Thoracic aorta (tissue), 2 donors: ENCODE results near the gene TMEM263. TPM values are rescaled to one million over a fixed set of nuclear protein-coding genes. Genes with fewer than 3 reads are reported as not detected.

Experiments used
- ATAC-seq: fragments of 150-250 bp; one replicate; pipeline ENCODE4 v1.8.0; 2017; ENCODE audit warnings: low read depth; ENCODE audit not compliant: insufficient number of reproducible peaks, low FRiP score
- DNase-seq: peaks from one replicate; pipeline ENCODE4 v3.0.0-alpha.2; 2020; ENCODE audit warnings: low spot score
- H3K27ac ChIP-seq, 2 donors: fragments of 200-600 bp; sonication (generic); 1 replicate in 1 of 2; 2 replicates in 1 of 2; pipeline ENCODE4 v1.5.1; 2016; ENCODE audit warnings: mild to moderate bottlenecking in 2 of 2, moderate library complexity in 2 of 2
- H3K27me3 ChIP-seq: fragments of 200-600 bp; sonication (generic); replicated peaks from 2 replicates; pipeline ENCODE4 v1.6.0; 2016; ENCODE audit warnings: mild to moderate bottlenecking; ENCODE audit not compliant: insufficient read depth
- H3K36me3 ChIP-seq: fragments of 200-600 bp; sonication (generic); one replicate; pipeline ENCODE4 v1.5.1; 2016
- H3K4me1 ChIP-seq, 2 donors: fragments of 200-600 bp; sonication (generic); 1 replicate in 1 of 2; 2 replicates in 1 of 2; pipeline versions ENCODE4 v1.5.1 to v1.6.0; 2016; ENCODE audit warnings: low read depth in 2 of 2, mild to moderate bottlenecking in 1 of 2; ENCODE audit not compliant: control insufficient read depth in 1 of 2
- H3K4me3 ChIP-seq: fragments of 200-600 bp; sonication (generic); 2 replicates; pipeline ENCODE4 v1.5.1; 2016; ENCODE audit warnings: mild to moderate bottlenecking
- H3K9me3 ChIP-seq: fragments of 200-600 bp; sonication (generic); 2 replicates; pipeline ENCODE4 v1.5.1; 2016
- total RNA-seq, 2 donors: library from RNA; depleted of rRNA; stranded (reverse); fragments of >200 nt; gene quantifications; one replicate each; pipeline versions ENCODE4 v1.1.0 to v1.2.3, GENCODE V29; 2016
- TF ChIP-seq, protein P1 (sequence below): fragments of 200-600 bp; sonication (generic); IDR thresholded peaks from one replicate; pipeline ENCODE4 v1.5.1; 2019; ENCODE audit warnings: antibody characterized with exemption

The TMEM263 gene
- total RNA-seq, 2 donors from 2014 or later: 32.2 to 57.8 TPM

DNA sequence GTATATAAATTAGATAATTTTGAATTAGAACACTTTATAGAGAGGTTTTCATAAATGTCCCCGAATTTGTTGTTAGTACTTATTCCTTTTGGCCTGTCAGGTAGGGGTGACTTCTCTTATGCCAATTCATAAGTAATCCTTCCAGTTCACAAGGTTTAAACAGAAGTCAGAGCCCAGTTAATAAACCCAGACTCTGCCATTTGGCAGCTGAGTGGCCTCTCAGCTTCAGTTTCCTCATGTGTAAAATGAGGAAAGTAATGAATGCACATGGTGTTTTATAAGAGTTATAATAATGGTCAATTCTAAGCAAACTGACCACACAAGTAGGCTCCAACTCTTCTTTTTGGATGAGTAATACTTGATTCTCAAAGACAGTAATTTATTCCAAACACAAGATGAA, 21.0 kb downstream of the TMEM263 start:
- TF ChIP-seq, protein P1, sequence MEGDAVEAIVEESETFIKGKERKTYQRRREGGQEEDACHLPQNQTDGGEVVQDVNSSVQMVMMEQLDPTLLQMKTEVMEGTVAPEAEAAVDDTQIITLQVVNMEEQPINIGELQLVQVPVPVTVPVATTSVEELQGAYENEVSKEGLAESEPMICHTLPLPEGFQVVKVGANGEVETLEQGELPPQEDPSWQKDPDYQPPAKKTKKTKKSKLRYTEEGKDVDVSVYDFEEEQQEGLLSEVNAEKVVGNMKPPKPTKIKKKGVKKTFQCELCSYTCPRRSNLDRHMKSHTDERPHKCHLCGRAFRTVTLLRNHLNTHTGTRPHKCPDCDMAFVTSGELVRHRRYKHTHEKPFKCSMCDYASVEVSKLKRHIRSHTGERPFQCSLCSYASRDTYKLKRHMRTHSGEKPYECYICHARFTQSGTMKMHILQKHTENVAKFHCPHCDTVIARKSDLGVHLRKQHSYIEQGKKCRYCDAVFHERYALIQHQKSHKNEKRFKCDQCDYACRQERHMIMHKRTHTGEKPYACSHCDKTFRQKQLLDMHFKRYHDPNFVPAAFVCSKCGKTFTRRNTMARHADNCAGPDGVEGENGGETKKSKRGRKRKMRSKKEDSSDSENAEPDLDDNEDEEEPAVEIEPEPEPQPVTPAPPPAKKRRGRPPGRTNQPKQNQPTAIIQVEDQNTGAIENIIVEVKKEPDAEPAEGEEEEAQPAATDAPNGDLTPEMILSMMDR: no peak
- H3K9me3 ChIP-seq: no peaks in the 10 kb centered on the region
- H3K27ac ChIP-seq: no peak overlapping the region
- ATAC-seq (no peak), DNase-seq (no peak)
- H3K27me3 ChIP-seq: no peaks in the 10 kb centered on the region
- H3K36me3 ChIP-seq: peaks cover 7% of the 10 kb centered on the region
- peaks cover 44 to 72% of the 10 kb centered on the region in 2 donors for H3K4me1 ChIP-seq
- H3K4me3 ChIP-seq: no peak overlapping the region

DNA sequence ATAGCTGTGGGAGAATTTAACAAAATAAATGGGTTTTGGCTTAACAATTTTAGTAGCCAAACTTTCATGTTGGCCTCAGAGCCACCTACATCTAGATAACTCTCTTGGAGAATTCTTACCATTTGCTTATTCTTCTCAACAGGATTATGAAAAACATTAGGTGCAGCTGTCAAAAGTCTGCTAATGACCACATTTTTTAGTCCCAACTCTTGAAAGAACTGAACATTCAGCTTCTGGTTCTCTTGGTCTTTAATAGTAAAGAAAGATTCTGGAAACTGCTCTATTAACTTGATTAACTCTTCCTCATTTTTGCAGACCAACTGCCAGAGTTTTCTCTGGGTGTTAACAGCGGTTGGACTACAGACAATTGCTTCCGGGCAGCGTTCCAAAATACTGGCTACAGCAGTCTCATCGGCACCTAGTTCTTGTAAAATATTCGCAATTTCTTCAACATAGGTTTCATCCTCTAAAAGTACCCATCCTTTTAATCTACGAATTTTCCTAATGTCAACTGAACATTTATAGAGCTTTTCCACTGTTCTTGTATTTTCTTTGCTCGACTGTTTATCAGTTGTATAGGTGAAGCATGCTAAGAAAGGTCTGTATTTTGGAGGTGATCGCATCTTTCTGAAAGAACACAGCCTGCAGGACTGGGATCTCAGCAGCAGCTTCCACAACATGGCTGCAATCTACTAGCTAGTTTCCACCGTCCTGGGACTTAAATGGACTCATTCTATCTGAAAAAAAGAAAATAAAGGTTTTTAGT, 22.5 kb downstream of the TMEM263 start:
- H3K9me3 ChIP-seq: no peaks in the 10 kb centered on the region
- H3K27me3 ChIP-seq: no peaks in the 10 kb centered on the region
- TF ChIP-seq, protein P1: no peak
- ATAC-seq: no peak
- no peaks in the 10 kb centered on the region for H3K36me3 ChIP-seq
- H3K4me1 ChIP-seq: peaks cover 37 to 77% of the 10 kb centered on the region in 2 donors
- no peak overlapping the region for H3K4me3 ChIP-seq
- peak overlapping the region in 1 of 2 donors; percentile 4 for H3K27ac ChIP-seq
- no peak for DNase-seq

DNA sequence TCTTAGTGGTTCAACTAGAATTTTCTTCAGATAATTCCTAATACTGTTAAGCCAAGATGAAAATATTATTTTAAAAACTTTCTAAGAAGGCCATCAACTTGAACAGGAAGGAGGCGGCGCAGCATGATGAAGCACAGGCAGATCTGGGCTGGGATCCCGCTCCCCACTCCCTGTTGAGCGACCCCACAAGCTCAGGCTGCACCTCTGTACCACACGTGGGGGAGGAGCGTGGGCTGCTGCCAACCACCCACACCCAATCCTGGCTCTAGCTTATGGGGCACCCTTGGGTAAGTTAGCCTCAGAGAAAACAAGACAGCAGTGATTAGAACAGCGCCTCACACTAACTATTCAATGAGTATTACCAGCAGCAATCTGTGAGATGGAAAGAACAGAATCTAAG, 25.2 kb downstream of the TMEM263 start:
- no peaks in the 10 kb centered on the region for H3K36me3 ChIP-seq
- TF ChIP-seq, protein P1: no peak
- DNase-seq (no peak), ATAC-seq (no peak)
- no peak overlapping the region for H3K4me3 ChIP-seq
- no peaks in the 10 kb centered on the region for H3K9me3 ChIP-seq
- peaks cover 29 to 61% of the 10 kb centered on the region in 2 donors for H3K4me1 ChIP-seq
- no peaks in the 10 kb centered on the region for H3K27me3 ChIP-seq
- H3K27ac ChIP-seq: no peak overlapping the region

DNA sequence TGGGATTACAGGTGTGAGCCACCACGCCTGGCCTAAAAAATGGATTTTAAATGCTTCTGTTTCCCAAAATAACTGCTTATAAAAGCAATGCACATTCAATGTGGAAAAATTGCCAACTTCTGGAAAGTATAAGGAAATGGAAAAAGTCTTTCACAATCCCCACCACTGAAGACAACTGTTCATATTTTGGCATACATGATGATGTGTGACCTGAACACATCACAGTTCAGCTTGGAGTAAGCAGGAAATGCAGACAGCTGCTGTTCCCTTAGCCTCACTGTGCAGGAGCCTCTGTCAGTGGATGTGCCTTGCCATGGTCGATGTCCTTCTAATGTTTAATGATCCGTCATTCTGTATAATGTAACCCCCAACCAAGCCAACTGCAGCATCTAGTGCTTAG, 26.1 kb downstream of the TMEM263 start:
- no peak for ATAC-seq
- Histone ChIP-seq H3K4me1 (peaks cover 24 to 57% of the 10 kb centered on the region in 2 donors), H3K4me3 (no peak overlapping the region), H3K27me3 (no peaks in the 10 kb centered on the region), H3K36me3 (no peaks in the 10 kb centered on the region), H3K9me3 (no peaks in the 10 kb centered on the region), H3K27ac (no peak overlapping the region)
- DNase-seq: no peak
- TF ChIP-seq, protein P1: no peak

DNA sequence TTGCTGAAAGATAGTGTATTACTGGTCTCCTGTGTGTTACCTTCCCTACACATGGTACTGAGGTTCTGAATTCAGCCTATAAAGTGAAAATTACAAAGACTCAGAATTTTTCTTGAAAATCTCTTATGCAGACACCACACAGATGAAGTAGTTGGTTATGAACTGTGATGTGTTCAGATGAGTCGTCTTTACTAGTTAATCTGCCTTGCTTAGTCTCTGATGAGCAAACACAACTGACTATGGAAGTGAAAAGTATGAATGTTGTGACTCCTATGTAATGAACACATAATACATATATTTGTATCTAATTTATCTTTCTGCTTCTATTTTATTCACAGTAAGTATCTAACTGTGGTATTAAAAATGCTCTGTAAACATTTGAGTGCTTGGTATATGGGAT, 26.5 kb downstream of the TMEM263 start:
- no peak for ATAC-seq
- Histone ChIP-seq H3K4me1 (peaks cover 24 to 55% of the 10 kb centered on the region in 2 donors), H3K9me3 (no peaks in the 10 kb centered on the region), H3K4me3 (no peak overlapping the region), H3K27ac (no peak overlapping the region), H3K27me3 (no peaks in the 10 kb centered on the region), H3K36me3 (no peaks in the 10 kb centered on the region)
- TF ChIP-seq, protein P1: no peak
- DNase-seq: no peak
